Measurements from ENCODE around the gene RUNX2. TPM values are rescaled to one million over a fixed set of nuclear protein-coding genes. Genes with fewer than 3 reads are reported as not detected.

The RUNX2 gene
- total and polyA plus RNA-seq, 2 experiments from 2014 or later: 0.66 to 1.7 TPM

GRCh38 chr6:45535933-45536332 is 207.8 kb downstream of the RUNX2 start:
- no peak overlapping the region for H3K4me3 Mint-ChIP-seq
- Histone ChIP-seq H3K36me3 (ENCODE audit: insufficient read depth) (no peaks in the 10 kb centered on the region), H3K27me3 (ENCODE audit: insufficient read depth) (no peaks in the 10 kb centered on the region), H3K27ac (ENCODE audit: low read depth) (no peak overlapping the region), H4K20me1 (replicated peaks; ENCODE audit: insufficient read depth) (no peaks in the 10 kb centered on the region), H3K4me1 (ENCODE audit: insufficient read depth) (peaks cover 14% of the 10 kb centered on the region; the same call in 1 of the 2 replicates), H3F3A (replicated peaks; ENCODE audit: low read depth) (no peaks in the 10 kb centered on the region), H3K4me2 (no peak overlapping the region), H3K79me2 (replicated peaks; ENCODE audit: insufficient read depth) (no peaks in the 10 kb centered on the region), H3K4me3 (no peak overlapping the region), H3K9me2 (ENCODE audit: insufficient read depth) (no peaks in the 10 kb centered on the region), H2AFZ (no peak overlapping the region)
- peaks cover 14% of the 10 kb centered on the region for H3K4me1 Mint-ChIP-seq
- ATAC-seq: no peak
- no peaks in the 10 kb centered on the region for H3K36me3 Mint-ChIP-seq (ENCODE audit: low read depth)
- no peaks in the 10 kb centered on the region for H3K9me3 Mint-ChIP-seq
- H3K27ac Mint-ChIP-seq: no peak overlapping the region
- DNase-seq (ENCODE audit: low spot score): no peak
- TF ChIP-seq STAT1 (IDR thresholded peaks at IDR 0.05; ENCODE audit: unreplicated experiment) (no peak), JUNB (IDR thresholded peaks at IDR 0.05; ENCODE audit: unreplicated experiment) (no peak), CTCF (conservative IDR thresholded peaks at IDR 0.05; ENCODE audit: low read depth in 2 of 2) (no peak), CREB1 (CRISPR knock-in tag; IDR thresholded peaks at IDR 0.05; ENCODE audit: low read depth) (no peak), POLR2AphosphoS5 (IDR thresholded peaks at IDR 0.05; ENCODE audit: low read depth) (no peak), ZNF331 (CRISPR knock-in tag; IDR thresholded peaks at IDR 0.05; ENCODE audit: low read depth) (no peak), ETS1 (IDR thresholded peaks at IDR 0.05) (no peak), EZH2 (IDR thresholded peaks at IDR 0.05; ENCODE audit: low read depth, unreplicated experiment) (no peak)
- H3K27me3 Mint-ChIP-seq (ENCODE audit: insufficient read depth, low read depth, poor library complexity): no peaks in the 10 kb centered on the region

GRCh38 chr6:45537539-45537938 is 209.4 kb downstream of the RUNX2 start:
- Histone ChIP-seq H2AFZ (no peak overlapping the region), H4K20me1 (replicated peaks; ENCODE audit: insufficient read depth) (no peaks in the 10 kb centered on the region), H3K27ac (ENCODE audit: low read depth) (no peak overlapping the region), H3K4me1 (ENCODE audit: insufficient read depth) (peaks cover 14% of the 10 kb centered on the region; the same call in 1 of the 2 replicates), H3K79me2 (replicated peaks; ENCODE audit: insufficient read depth) (no peaks in the 10 kb centered on the region), H3K9me2 (ENCODE audit: insufficient read depth) (no peaks in the 10 kb centered on the region), H3K4me2 (no peak overlapping the region), H3F3A (replicated peaks; ENCODE audit: low read depth) (no peaks in the 10 kb centered on the region), H3K27me3 (ENCODE audit: insufficient read depth) (no peaks in the 10 kb centered on the region), H3K4me3 (no peak overlapping the region), H3K36me3 (ENCODE audit: insufficient read depth) (no peaks in the 10 kb centered on the region)
- no peak for ATAC-seq
- no peak overlapping the region for H3K4me3 Mint-ChIP-seq
- no peak for DNase-seq (ENCODE audit: low spot score)
- no peak overlapping the region for H3K27ac Mint-ChIP-seq
- H3K4me1 Mint-ChIP-seq: peaks cover 14% of the 10 kb centered on the region
- no peaks in the 10 kb centered on the region for H3K9me3 Mint-ChIP-seq
- no peaks in the 10 kb centered on the region for H3K36me3 Mint-ChIP-seq (ENCODE audit: low read depth)
- no peak for TF ChIP-seq ETS1 (IDR thresholded peaks at IDR 0.05)
- TF ChIP-seq ZNF114 (CRISPR knock-in tag; IDR thresholded peaks at IDR 0.05): no peak
- TF ChIP-seq REST (IDR thresholded peaks at IDR 0.05; ENCODE audit: unreplicated experiment): no peak
- TF ChIP-seq JUNB (IDR thresholded peaks at IDR 0.05; ENCODE audit: unreplicated experiment): no peak
- no peak for TF ChIP-seq POLR2AphosphoS5 (IDR thresholded peaks at IDR 0.05; ENCODE audit: low read depth)
- no peak for TF ChIP-seq CREB1 (CRISPR knock-in tag; IDR thresholded peaks at IDR 0.05; ENCODE audit: low read depth)
- H3K27me3 Mint-ChIP-seq (ENCODE audit: insufficient read depth, low read depth, poor library complexity): no peaks in the 10 kb centered on the region
